Measurements from ENCODE around the gene TRNP1.

TRNP1 gene

DNA sequence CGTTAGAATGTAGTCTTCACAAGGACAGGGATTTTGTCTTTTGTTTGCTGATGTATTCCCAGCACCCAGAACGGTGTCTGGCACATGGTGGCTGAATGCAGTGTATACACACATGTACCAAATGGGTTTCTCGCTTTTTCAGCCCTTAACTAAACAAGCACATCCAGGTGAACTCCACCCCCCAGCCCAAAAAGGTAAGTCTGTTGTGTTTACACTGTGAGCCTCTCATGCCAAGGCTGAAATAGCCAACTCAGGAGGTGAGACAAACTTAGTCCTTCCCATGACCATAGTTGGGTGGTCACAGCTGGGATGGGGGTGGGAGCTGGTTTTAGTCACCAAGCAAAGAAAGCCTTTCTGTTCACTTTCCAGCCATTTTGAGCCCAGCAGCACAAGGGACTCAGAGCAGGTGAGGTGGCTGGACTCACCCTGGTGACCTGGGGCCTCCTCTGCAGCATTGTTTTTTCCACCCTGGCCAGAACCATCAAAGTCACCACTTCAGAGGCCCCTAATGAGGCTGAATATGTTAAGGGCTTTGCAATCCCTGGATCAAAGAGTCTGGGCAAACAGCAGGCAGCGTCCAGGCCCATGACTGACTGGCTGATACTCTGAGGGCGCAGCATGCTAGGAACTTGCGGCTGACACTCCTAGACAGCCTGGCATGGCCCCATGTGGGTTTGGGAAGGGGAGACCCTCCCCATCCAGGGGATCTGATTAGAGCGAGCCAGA, 10.4 kb downstream of the TRNP1 start:
- no peak for DNase-seq

DNA sequence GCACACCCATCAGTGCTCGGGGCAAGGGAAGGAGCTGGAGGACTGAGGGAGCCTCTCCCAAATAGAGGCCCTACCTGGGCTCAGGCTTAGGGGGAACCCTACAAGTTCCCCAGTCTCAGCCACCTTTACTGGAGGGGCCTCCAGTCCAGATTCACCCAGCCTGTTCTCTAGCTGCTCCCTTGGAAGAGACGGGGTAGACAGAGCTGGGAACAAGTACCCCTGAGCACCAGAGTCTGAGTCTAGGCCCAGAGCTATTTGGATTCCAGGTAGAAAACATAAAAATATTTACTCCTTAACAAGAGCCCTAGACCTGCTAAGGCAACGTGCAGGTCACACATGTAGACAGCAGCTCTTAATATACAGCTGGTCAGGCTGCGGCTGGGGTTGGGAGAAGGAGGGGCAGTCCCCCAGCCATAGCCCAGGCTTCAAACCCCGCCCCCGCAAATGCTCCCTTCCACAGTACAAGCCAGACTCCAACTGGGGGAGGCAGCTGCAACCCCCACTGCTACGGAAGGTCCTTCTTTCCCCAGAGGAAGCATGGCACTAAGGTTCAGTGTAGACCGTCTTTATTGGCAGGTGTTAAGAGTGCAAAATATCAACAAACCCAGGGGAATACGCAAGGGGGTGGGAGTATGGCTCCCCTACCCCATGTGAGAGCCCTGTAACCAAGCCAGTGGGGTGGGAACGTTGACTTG, 11.1 kb downstream of the TRNP1 start:
- no peak for DNase-seq

DNA sequence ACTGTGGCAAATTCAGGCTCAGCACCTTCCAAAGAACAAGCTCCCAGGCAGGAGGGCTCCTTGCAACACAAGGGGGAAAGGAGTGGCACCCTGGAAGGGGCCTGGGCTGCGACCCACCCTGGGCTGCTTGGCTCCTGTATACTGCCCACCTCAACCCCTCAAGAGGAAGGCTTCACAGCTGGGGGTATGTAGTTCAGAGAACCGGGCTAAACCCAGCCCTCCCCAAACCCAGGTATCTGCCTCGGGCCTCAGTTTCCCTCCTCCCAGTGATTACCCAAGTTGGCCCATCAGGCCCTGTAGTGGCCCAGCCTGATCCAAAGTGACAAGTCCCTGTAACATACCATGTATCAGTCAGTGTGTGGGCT, 11.7 kb downstream of the TRNP1 start:
- DNase-seq, result no peak

DNA sequence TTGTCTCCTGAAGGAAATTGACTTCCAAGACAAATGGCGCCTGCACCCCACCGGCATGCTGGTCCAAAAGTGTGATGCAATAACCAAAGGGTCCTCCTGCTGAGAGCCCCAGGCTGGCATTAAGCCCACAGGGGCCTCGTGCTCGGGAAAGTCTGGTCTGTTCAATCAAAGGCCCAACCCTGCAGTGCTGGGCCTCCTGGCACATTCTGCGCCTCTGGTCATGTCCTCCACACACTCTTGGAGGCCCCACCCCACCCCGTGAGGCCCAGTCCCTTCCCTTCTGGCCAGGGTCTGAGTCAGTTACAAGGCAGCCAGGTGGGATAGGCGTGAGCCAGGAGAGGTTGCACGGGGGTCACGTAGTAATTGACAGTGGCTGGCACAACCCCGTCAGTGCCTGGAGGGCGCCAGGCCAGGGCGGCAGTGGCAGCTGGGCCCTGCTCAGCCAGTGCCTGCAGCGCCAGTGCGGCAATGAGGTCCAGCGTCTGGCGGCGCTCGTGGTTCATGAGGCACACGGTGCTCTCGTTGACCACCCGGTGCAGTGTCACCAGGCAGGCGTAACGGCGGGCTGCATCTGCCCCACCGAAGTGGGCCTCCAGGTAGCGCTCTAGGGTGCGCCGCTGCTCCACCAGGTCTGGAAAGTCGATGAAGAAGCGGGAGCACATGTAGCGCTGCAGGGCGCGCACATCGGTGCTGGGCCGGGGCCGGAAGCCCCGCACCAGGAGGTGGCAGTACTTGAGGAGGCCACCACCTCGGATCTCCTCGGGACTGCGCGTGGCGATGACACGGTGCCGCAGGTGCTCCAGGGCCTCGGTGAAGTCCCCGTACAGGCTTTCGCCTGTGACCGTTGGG, 12.4 kb downstream of the TRNP1 start:
- no peak for DNase-seq

DNA sequence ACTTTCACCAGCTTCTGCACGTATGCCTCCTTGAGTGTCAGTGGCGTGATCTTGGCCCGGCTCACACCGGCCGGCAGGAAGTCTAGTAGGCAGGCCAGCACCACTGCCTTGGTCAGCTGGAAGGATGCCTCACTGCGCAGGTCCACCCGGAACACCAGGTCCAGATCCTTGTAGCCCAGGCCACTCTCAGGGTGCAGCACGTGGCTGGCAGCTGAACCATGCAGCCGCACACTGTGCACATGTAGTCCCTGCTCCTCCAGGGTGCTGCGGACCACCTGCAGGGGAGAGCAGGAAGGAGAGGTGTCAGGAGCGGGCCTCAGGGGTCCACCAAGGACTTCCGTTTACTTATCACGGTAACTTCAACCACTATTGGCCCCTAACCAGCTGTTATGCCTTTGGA, 13.2 kb downstream of the TRNP1 start:
- no peak for DNase-seq

DNA sequence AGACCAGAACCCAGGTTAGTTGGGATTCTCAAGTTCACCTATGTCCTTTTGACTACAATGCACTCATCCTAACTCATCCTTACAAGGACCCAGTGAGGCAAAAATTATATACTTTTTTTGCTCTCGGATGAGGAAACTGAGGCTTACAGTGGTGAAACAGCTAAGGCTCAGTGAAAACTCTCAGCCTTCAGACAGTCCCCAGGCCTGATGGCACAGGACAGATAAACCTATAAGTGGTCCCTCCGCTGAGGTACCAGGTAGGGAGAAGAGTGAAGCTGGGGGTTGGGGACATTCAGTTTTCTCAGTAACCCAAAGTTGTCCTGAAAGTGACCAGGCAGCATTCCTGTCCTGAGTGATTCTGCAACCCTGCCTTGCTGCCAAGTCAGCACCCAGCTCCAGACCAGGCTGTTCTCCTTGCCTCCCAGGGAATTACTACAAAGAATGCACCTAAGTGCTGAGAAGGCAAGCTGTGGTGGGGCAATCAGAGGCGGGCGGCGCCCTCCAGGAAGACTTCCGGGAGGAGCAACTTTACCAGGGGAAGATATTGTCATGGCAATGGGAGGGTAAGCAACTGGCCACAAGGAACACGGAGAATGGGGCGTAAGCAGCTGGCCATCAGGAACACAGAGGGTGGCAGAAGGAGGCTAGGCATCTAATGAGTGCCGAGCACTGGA, 14.6 kb downstream of the TRNP1 start:
- no peak for DNase-seq

DNA sequence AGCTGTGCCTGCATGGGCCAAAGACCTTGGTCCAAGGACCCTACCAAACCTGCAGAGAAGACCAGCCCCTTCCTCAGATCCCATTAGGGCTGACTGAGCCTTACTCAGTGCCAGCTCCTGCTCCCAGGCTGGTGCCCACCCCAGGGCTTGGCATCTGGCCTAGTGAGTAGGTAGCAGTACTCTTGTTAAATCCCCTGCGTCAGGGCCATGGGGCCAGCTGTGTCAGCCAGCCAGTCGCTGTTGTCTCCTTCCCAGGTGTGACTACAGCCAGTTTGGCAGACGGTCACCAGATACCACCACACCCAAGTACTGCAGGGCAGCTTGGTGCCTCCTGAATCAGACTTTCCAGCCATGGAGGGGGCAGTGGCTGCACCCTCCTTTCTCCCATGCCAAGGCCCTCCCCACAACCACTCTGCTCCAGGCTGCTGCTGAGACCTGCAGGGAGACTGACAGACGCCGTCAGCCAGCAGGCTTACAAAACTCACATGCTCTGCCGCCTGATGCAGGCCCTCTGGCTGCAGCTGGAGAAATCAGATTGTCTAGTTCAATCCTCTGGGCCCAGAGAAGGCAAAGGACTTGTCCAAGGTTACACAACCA, 16.2 kb downstream of the TRNP1 start:
- no peak for DNase-seq

DNA sequence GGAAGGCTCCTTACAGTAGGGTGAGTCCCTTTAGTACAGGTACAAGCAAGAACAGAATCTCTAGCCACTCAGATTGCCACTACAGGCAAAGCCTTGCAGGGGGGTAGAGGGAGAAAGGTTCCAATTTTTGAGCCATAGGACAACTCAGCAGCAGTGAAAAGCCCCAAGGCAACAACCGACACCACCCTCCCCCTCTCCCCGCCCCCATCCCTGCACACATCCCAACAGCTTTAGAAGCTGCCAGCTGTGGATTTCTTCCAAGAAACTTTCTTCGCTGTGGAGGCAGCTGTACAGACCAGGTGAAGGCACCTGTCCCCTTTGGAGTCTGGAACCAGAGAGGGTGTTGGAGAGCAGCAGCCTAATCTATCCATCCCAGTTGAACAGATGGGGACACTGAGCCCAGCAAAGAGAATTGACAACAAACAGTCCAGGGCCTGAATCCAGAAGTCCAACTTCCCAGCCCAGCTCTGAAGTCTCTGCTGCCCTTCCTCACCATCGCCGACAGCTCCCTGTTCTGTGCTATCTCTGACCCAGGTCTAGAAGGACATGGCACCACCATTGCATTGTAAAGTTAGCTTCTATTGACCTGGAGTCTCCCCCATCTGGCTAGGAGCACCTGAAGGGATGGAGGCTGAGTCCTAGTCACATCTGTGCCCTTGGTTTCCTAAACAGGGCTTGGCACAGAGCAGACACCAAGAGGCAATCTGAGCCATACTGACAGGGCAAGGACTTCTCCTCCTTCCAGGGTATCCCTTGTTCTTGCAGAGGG, 16.9 kb downstream of the TRNP1 start:
- DNase-seq, result no peak

DNA sequence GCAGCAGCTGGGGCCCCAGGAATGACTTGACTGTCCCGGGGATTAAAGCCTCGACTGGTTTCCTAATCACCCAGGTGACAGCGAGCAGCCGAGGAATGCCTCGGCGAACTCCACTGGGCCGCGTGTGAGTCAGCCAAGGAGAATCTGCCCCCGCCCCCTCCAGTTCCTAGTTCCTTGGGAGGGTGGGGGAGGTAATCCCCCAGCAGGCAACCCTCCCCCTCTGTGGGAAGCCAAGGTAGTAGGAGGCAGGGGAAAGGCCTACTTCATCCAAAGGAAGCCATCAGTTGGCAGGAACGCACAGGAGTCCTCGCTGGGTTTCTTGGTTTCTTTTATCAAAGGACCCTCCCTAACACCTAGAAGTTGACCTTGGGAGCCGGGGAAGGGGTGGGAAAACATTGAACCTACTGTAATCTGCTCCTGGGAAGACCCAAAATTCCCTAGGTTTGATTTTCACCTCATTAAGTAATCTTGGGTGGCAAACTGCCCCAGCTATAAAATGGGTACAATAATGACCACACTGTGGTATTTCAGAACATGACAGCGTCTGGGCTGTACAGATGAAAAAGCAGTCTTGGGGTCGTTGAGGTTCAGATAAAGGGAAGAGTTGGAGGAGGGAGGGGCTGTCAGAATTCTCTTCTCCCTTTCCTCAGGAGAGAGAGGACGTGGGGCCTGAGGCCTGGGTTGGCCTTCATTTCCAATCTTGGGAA, 17.7 kb downstream of the TRNP1 start:
- DNase-seq, result no peak

DNA sequence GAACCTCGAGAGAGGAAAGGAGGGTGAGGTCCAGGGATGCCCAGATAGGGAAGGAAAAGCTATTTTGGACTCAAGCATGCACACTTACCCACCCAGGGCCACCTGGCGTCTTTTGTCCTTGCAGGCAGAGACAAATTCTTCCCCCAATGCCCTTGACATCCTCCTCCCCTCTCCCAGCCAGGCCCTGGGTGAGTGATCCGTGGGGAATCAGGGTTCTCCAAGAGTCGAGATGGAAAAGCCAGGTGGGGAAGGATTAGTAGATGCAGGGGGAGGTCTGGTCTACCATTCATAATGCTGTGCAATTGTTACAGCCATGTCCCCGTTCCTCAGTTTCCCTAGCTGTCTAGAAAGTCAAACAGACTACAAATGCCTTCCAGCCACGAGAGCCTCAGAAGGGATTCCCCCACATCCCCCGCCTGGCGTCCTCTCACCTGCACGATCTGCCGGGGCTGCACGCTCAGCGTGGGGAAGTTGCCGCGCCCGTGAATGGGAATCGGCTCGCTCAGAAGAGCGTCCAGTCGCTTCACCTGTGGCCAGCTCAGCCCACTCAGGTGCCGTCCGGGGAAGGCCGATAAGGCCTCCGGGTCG, 18.6 kb downstream of the TRNP1 start:
- no peak for DNase-seq

DNA sequence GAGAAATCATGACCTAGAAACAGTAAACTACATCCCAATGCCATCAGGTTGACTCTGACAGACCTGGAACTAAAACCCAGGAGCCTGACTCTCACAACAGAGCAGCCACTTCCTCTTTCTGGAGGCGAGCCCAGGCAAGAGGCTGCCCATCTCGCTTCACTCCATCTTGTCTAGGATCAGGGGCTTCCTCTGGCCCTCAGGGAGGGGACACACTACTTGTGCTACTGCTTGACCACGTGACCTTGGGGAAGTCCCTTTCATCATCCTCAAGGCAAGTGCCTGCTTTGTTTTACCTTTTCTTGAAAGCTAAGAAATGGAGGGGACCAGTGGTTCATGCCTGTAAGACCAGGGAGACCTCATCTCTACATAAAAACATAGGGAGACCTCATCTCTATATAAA, 21.8 kb downstream of the TRNP1 start:
- no peak for DNase-seq

DNA sequence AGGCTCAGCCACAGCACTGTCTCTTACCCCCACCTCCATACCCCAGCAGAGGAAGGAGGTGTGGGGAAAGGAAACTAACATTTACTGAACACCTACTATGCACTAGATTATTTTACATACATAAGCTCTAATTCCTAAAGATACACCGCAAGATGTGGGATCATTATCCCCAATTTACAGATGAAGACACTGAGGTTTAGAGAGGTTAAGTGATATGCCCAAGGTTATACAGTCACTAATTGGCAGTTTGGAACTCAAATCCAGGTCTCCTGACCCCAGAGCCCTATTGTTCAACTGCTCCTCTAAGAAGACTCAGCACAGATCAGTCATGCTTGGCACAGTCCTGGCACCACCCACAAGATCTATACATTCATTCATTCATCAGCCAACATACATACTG, 22.9 kb downstream of the TRNP1 start:
- no peak for DNase-seq

DNA sequence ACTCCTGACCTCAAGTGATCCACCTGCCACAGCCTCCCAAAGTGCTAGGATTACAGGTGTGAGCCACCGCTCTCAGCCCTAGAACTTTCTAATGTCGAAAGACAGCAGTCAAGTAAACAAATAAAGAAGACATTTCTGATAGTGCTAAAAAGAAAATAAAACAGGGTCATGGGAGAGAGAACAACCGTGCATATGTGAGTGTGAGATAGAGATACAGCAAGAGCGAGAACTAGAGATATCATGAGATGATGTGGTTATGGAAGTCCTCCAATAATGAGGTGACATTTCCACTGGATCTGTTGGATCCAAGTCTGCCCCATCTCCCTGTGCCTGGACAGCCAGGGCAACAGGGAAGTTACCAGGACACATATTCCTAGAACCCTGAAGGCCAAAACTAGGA, 23.7 kb downstream of the TRNP1 start:
- no peak for DNase-seq

DNA sequence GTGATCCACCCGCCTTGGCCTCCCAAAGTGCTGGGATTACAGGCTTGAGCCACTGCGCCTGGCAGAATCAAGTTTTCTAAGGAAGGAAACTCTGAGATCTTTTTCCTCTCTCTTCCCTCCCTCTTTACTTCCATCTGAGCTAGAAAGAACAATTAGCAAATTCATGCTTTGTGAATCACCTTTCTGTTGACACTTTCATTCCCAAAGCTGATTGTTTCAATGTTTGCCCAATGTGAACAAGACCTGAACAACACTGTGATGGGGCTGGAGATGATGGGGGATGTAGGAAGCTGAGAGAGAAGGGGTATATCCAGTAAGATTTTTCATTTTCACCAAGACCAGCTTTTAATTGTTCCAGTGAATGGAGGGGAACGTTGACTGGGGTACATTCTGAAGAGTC, 24.8 kb downstream of the TRNP1 start:
- DNase-seq, result peak; percentile 32

DNA sequence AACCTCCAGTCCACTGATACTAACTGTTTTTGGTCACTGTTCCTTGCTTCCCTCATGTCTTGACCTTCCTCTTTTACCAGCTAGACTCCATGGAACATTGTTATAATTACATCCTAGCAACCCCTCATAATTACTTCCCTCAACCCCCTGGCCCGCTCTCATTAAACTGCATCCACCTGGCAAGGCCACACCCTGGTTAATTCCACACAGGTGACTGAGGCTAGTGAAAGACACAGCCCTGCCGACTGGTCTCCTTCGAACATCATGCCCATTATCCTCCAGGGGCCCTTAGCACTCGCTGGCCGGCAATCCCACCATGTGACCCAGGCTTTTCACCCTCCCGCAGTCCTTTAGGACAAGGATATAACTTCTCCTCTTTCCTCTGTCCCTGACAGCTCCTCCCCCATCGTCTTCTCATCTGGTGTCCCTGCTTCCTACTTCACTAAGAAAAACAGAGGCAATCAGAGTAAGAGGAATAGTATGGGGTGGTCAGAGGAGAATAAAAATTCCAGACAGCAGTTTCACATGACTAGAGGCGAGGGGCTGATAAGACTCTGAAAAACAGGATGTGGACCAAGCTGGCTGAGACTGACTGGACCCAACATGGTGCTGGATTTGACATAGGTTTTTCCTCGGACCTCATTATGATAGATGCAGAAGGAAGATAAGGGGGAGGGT, 28.0 kb downstream of the TRNP1 start:
- peak; percentile 92 for DNase-seq

DNA sequence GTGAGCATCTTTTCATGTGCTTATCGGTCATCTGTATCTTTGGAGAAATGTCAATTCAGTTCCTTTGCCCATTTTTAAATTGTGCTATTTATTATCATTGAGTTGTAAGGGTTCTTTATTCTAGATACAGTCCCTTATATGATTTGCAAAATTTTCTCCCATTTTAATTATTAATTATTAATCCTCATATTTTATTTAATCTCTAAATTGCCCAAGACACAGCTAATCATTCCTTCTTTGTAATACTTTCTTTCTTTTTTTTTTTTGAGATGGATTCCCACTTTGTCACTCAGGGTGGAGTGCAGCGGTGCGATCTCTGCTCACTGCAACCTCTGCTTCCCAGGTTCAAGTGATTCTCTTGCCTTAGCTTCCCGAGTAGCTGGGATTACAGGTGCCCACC, 32.2 kb downstream of the TRNP1 start:
- no peak for DNase-seq

DNA sequence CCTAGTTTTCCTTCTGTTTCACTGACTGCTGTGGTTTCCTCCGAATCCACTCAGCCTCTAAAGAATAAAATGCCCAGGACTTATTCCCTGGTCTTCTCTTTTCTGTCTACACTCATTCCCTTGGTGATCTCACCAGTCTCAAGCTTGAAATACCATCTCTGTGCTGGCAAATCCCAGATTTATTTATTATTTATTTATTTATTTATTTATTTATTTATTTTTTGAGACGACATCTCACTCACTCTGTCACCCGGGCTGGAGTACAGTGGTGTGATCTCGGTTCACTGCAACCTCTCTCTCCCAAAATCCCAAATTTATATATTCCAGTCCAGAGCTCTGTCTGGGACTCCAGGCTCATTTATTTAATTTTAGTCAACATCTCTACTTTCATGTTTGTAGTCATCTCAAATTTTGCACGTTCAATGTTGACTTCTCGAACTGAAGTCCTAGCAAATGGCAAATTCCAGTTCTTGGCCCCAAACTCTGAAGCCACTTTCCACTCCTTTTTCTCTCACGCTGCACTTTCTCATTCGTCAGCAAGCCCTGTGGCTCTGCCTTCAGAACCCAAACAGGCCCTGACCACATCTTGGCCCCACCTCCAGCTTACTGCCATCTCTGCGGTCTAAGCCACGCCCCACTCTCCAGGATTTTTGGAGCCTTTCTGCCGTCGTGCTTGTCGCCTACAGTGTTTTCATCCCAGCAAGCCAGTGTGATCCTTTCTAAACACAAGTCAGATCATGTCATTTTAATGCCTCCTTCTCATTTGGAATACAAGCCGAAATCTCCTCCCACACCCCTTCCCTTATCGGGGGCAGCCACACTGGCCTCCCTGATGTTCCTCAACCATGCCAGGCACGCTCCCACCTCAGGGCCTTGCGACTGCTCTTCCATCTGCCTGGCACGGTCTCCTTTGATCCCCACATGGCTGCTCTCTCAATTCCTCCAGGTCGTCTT, 33.4 kb downstream of the TRNP1 start:
- peak; percentile 83 for DNase-seq

DNA sequence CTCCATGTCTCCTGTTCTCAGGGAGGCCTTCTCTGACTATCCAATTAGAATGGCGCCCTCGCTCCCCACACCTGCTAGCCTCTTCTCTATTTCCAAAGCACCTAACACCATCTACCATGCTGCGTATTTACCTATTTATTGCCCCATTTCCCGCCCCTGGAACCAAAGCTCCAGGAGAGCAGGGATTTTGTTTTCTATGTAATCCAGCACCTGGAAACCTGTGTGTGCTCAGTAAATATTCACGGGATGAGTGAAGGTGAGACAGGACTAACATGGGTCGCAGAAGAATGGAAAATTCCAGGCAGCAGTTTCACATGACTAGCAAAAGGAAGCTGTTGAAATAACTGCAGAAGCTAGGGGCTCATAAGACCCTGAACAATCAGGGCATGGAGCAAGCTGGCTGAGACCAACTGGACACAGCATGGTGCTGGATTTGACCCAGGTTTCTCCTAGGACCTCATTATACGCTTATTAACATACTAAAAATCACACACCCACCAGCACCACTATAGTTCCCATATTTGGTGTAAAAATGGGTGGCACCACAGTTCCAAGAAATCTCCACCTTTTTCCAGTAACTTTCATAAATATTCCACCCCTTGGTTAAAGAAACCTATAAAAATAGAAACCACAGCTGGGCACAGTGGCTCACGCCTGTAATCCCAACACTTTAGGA, 34.2 kb downstream of the TRNP1 start:
- DNase-seq, result peak; percentile 80

DNA sequence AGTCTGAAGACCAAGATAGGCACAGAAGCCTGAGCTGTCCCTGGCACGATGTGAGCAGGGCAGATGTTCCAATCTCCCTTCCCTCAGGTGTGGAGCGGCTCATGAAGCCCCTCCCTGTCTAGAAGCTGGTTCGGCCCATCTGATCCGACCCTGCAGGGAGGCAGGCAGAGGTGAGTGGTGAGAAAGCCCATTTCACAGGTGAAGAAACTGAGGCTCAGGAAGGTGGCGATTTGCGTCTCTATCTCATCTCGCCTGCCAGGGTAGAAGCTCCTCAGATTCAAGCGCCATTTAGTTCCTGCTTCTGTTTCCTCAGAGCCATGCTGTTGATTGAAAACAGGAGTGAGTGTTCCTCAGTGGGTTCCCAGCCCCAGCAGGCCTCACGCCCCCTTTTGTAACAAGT, 36.0 kb downstream of the TRNP1 start:
- no peak for DNase-seq

Measured in NCI-H146 (cell line).